Progenitor cell of endocrine pancreas (in vitro differentiated cells): Measurements from ENCODE around the gene SYT1. TPM values are rescaled to one million over a fixed set of nuclear protein-coding genes. Genes with fewer than 3 reads are reported as not detected.

Source experiments
- DNase-seq: peaks from one replicate; pipeline ENCODE4 v3.0.0; 2021; ENCODE audit warnings: low spot score; ENCODE audit not compliant: unreplicated experiment
- H3K27ac Mint-ChIP-seq: 2 replicates; pipeline ENCODE4 v1.8.0; 2021; ENCODE audit warnings: mild to moderate bottlenecking, moderate library complexity, mixed read lengths
- H3K27me3 Mint-ChIP-seq: 2 replicates; pipeline ENCODE4 v1.8.0; 2021; ENCODE audit warnings: mixed read lengths
- H3K36me3 Mint-ChIP-seq: 2 replicates; pipeline ENCODE4 v1.8.0; 2022; ENCODE audit warnings: mixed read lengths; ENCODE audit not compliant: insufficient read depth
- H3K4me1 Mint-ChIP-seq: 2 replicates; pipeline ENCODE4 v1.8.0; 2021; ENCODE audit warnings: low read depth, mixed read lengths
- H3K4me3 Mint-ChIP-seq: 2 replicates; pipeline ENCODE4 v1.8.0; 2021; ENCODE audit warnings: low read depth, mild to moderate bottlenecking, moderate library complexity, mixed read lengths
- H3K9me3 Mint-ChIP-seq: 2 replicates; pipeline ENCODE4 v1.8.0; 2021; ENCODE audit warnings: low read depth, mixed read lengths
- CTCF ChIP-seq: fragments of 200-600 bp; sonication (generic); IDR thresholded peaks from one replicate; pipeline ENCODE4 v1.5.0; 2021; ENCODE audit warnings: antibody characterized with exemption, mild to moderate bottlenecking; ENCODE audit not compliant: unreplicated experiment
- total RNA-seq: library from RNA; stranded (reverse); gene quantifications from 2 replicates; pipeline ENCODE4 v1.2.1, GENCODE V29; 2021

SYT1 gene
- total RNA-seq, 1 donor from 2014 or later = 4.3 TPM

- Mint-ChIP-seq H3K9me3 (no peaks in the 10 kb centered on the region), H3K4me3 (no peak overlapping the region), H3K27me3 (no peaks in the 10 kb centered on the region), H3K36me3 (no peaks in the 10 kb centered on the region), H3K27ac (no peak overlapping the region), H3K4me1 (peaks cover 13% of the 10 kb centered on the region)
- no peak for DNase-seq
- no peak for TF ChIP-seq CTCF
Observed at GRCh38 chr12:79302162-79302814, 437.7 kb downstream of the SYT1 start.

GRCh38 chr12:79307340-79307739 lies 442.8 kb downstream of the SYT1 start:
- no peak overlapping the region for H3K4me3 Mint-ChIP-seq
- H3K9me3 Mint-ChIP-seq = peaks cover 4% of the 10 kb centered on the region
- no peak for DNase-seq
- H3K4me1 Mint-ChIP-seq = no peaks in the 10 kb centered on the region
- H3K27ac Mint-ChIP-seq = no peak overlapping the region
- no peak for TF ChIP-seq CTCF
- H3K36me3 Mint-ChIP-seq = no peaks in the 10 kb centered on the region
- no peaks in the 10 kb centered on the region for H3K27me3 Mint-ChIP-seq

- DNase-seq = no peak
- Mint-ChIP-seq H3K4me1 (no peaks in the 10 kb centered on the region), H3K9me3 (peaks cover 4% of the 10 kb centered on the region), H3K27me3 (no peaks in the 10 kb centered on the region), H3K36me3 (no peaks in the 10 kb centered on the region), H3K27ac (no peak overlapping the region), H3K4me3 (no peak overlapping the region)
- no peak for TF ChIP-seq CTCF
Observed at GRCh38 chr12:79309039-79309438, 444.5 kb downstream of the SYT1 start.

- Mint-ChIP-seq H3K27me3 (no peaks in the 10 kb centered on the region), H3K4me1 (no peaks in the 10 kb centered on the region), H3K27ac (no peak overlapping the region), H3K9me3 (no peaks in the 10 kb centered on the region), H3K36me3 (no peaks in the 10 kb centered on the region), H3K4me3 (no peak overlapping the region)
- no peak for TF ChIP-seq CTCF
- no peak for DNase-seq
Observed at GRCh38 chr12:79317179-79317847, 452.7 kb downstream of the SYT1 start.

- H3K27me3 Mint-ChIP-seq = no peaks in the 10 kb centered on the region
- no peak for DNase-seq
- H3K4me1 Mint-ChIP-seq = peaks cover 3% of the 10 kb centered on the region
- H3K4me3 Mint-ChIP-seq = no peak overlapping the region
- no peaks in the 10 kb centered on the region for H3K36me3 Mint-ChIP-seq
- no peaks in the 10 kb centered on the region for H3K9me3 Mint-ChIP-seq
- no peak for TF ChIP-seq CTCF
- no peak overlapping the region for H3K27ac Mint-ChIP-seq
Observed at GRCh38 chr12:79322905-79323304, 458.3 kb downstream of the SYT1 start.
